PFSK-1 (cell line): ENCODE data around the gene SORCS1.

ENCODE experiments used
- FOXP2 ChIP-seq: optimal IDR thresholded peaks from 2 replicates; pipeline ENCODE3; 2011; ENCODE audit warnings: borderline replicate concordance, control low read depth, inconsistent platforms; ENCODE audit not compliant: insufficient read depth; ENCODE audit errors: extremely low read length, extremely low read depth
- POLR2AphosphoS5 ChIP-seq: IDR thresholded peaks from 2 replicates; pipeline ENCODE4 v1.6.1; 2012; ENCODE audit warnings: low read depth, mild to moderate bottlenecking, control low read depth, low read length, moderate library complexity
- SIN3A ChIP-seq: IDR thresholded peaks from 2 replicates; pipeline ENCODE4 v1.6.1; 2012; ENCODE audit warnings: mild to moderate bottlenecking, low read length, moderate library complexity, borderline replicate concordance; ENCODE audit not compliant: insufficient read depth
- TAF1 ChIP-seq: IDR thresholded peaks from 2 replicates; pipeline ENCODE4 v1.6.1; 2012; ENCODE audit warnings: low read length, control low read depth, borderline replicate concordance; ENCODE audit not compliant: insufficient read depth

GRCh38 chr10:106765928-106766327 lies 398.6 kb downstream of the SORCS1 start:
- TF ChIP-seq TAF1 (no peak), SIN3A (no peak), POLR2AphosphoS5 (no peak), FOXP2 (no peak)
